K562 (cell line): ENCODE measurements around the gene SRGAP2B. TPM values are rescaled to one million over a fixed set of nuclear protein-coding genes. Genes with fewer than 3 reads are reported as not detected.
"Not testable (repeated sequence)": the region's sequence is repeated elsewhere in the genome, so short reads cannot be mapped to it uniquely, and the experiment has no call there.

Experiments
- ATAC-seq: fragments of 200-7000 bp; cut with Tn5 transposase; 3 replicates; pipeline ENCODE4 v1.9.1; 2020; ENCODE audit warnings: moderate library complexity
- BruUV-seq: library from RNA; stranded (reverse); fragments of 400-500 nt; replicated peaks from 2 replicates; lab custom pipeline; 2021; lab: Mats Ljungman, UMichigan
- CTCF ChIA-PET: fragments of 300-600 bp; formaldehyde crosslinking; extraction: SDS; loops from one replicate; lab custom pipeline; 2021; ENCODE audit warnings: low intra/inter-chr PET ratio; lab: Yijun Ruan, JAX
- POLR2A ChIA-PET: fragments of 300-600, 350-650 bp; sonication (Branson Sonifier 250); formaldehyde crosslinking; extraction: SDS; loops from one replicate; lab custom pipeline; 2021; ENCODE audit warnings: antibody characterized with exemption, inconsistent platforms; lab: Yijun Ruan, JAX
- DNase-seq, 4 experiments: peaks; one replicate each; pipeline versions ENCODE4 v3.0.0 to v3.0.0-alpha.2; 2011 to 2018; ENCODE audit warnings: low spot score in 3 of 4, mixed read lengths in 3 of 4; ENCODE audit errors: extremely low read depth in 1 of 4
- FAIRE-seq: peaks from 2 replicates; lab custom pipeline; 2011; peaks lifted over from hg19 to GRCh38; lab: Jason Lieb, UNC
- H2AFZ ChIP-seq: 2 replicates; pipeline ENCODE4 v1.6.0; 2011; ENCODE audit warnings: low read depth, low read length, control low read depth, inconsistent platforms
- H3K27ac ChIP-seq: fragments of 200-600 bp; 3 replicates; pipeline ENCODE4 v1.8.0; 2011; ENCODE audit warnings: low read depth, mild to moderate bottlenecking, control low read depth, inconsistent platforms, low read length, moderate library complexity, mixed read lengths; ENCODE audit errors: extremely low read depth
- H3K27me3 ChIP-seq, 2 experiments: fragments of 300-600 bp in 1 of 2; 2 replicates in 1 of 2; 3 replicates in 1 of 2; pipeline versions ENCODE4 v1.6.0 to v1.8.0; 2011; ENCODE audit warnings: inconsistent platforms in 2 of 2, low read length in 2 of 2, mild to moderate bottlenecking in 1 of 2, mixed read lengths in 1 of 2, moderate library complexity in 1 of 2; ENCODE audit not compliant: control insufficient read depth in 2 of 2, insufficient read depth in 2 of 2
- H3K36me3 ChIP-seq: fragments of 300-600 bp; 3 replicates; pipeline ENCODE4 v1.8.0; 2011; ENCODE audit warnings: mild to moderate bottlenecking, low read length, inconsistent platforms; ENCODE audit not compliant: control insufficient read depth, insufficient read depth
- H3K4me1 ChIP-seq, 2 experiments: fragments of 200-600 bp in 1 of 2; replicated peaks in 1 of 2; 2 replicates in 1 of 2; 3 replicates in 1 of 2; pipeline versions ENCODE4 v1.5.1 to v1.8.0; 2011; ENCODE audit warnings: inconsistent platforms in 2 of 2, low read length in 2 of 2, mild to moderate bottlenecking in 1 of 2, mixed read lengths in 1 of 2, moderate library complexity in 1 of 2; ENCODE audit not compliant: control insufficient read depth in 2 of 2, insufficient read depth in 2 of 2
- H3K4me2 ChIP-seq: 2 replicates; pipeline ENCODE4 v1.6.1; 2011; ENCODE audit warnings: low read length, control low read depth, inconsistent platforms, mixed read lengths; ENCODE audit not compliant: insufficient read depth
- H3K4me3 ChIP-seq: fragments of 200-600 bp; sonication (generic), shearing (Covaris generic); 2 replicates; pipeline ENCODE4 v1.5.1; 2016; ENCODE audit warnings: control low read depth, inconsistent platforms
- H3K79me2 ChIP-seq: fragments of 200-600 bp; 3 replicates; pipeline ENCODE4 v1.8.0; 2011; ENCODE audit warnings: low read length, inconsistent platforms; ENCODE audit not compliant: control insufficient read depth, insufficient read depth
- H3K9ac ChIP-seq, 2 experiments: 2 replicates each; pipeline versions ENCODE4 v1.6.0 to v1.6.1; 2011; ENCODE audit warnings: low read depth in 2 of 2, low read length in 2 of 2, control low read depth in 1 of 2, inconsistent platforms in 1 of 2, mild to moderate bottlenecking in 1 of 2, mixed read lengths in 1 of 2; ENCODE audit not compliant: insufficient read depth in 1 of 2
- H3K9me1 ChIP-seq: one replicate; pipeline ENCODE4 v1.6.0; 2011; ENCODE audit warnings: inconsistent platforms, mild to moderate bottlenecking, low read length, moderate library complexity; ENCODE audit not compliant: control insufficient read depth, insufficient read depth
- H3K9me3 ChIP-seq: replicated peaks from 2 replicates; pipeline ENCODE4 v1.5.1; 2011; ENCODE audit warnings: low read depth, low read length, inconsistent platforms; ENCODE audit not compliant: control insufficient read depth, insufficient read depth
- H4K20me1 ChIP-seq: replicated peaks from 2 replicates; pipeline ENCODE4 v1.6.1; 2011; ENCODE audit warnings: low read length, inconsistent platforms, mixed read lengths; ENCODE audit not compliant: control insufficient read depth, insufficient read depth
- SPI1 ChIP-seq: IDR thresholded peaks from 2 replicates; pipeline ENCODE4 v1.6.1; 2011; ENCODE audit warnings: low read depth, low read length, control low read depth, borderline replicate concordance
- WGBS: fragments of 100-300 bp; shearing (Covaris generic); methylation state at CpG from one replicate; pipeline ENCODE4 v1.1.6; 2016; ENCODE audit warnings: low coverage, mixed read lengths; ENCODE audit not compliant: insufficient coverage; ENCODE audit errors: missing lambda C conversion rate; 5-methylcytosine and 5-hydroxymethylcytosine counted together
- in situ Hi-C: fragments of 300-500 bp; cut with MboI; formaldehyde crosslinking; loops from 4 replicates; pipeline ENCODE4 v1.15.0; 2018; ENCODE audit warnings: inconsistent platforms, mixed read lengths
- intact Hi-C: fragments of 100-400 bp; cut with micrococcal nuclease; formaldehyde crosslinking; loops from 2 replicates; pipeline ENCODE4 v1.14.2; 2022
- polyA plus RNA-seq, 8 experiments: library from polyadenylated mRNA; depleted of rRNA in 4 of 8; stranded (reverse) in 5 of 8; unstranded in 3 of 8; fragments of >200 nt; fragmentation: Nextera tagmentation in 2 of 8; fragmentation: Illumina TruSeq in 1 of 8; extraction: Ambion mirVana in 2 of 8; extraction: Trizol in 1 of 8; gene quantifications; 2 replicates each; pipeline versions ENCODE4 v1.2.1 to v1.2.3, GENCODE V29; 2011 to 2014; ENCODE audit warnings: inconsistent platforms in 1 of 8, missing spikeins in 1 of 8
- total RNA-seq, 7 experiments: library from RNA; depleted of rRNA in 6 of 7; stranded (reverse); fragments of >200 nt in 6 of 7; fragmentation: Illumina TruSeq in 2 of 7; extraction: Trizol in 2 of 7; gene quantifications; 2 replicates each; pipeline versions ENCODE4 v1.2.1 to v1.2.3, GENCODE V29; 2011 to 2021; ENCODE audit warnings: low replicate concordance in 1 of 7

SRGAP2B gene
- total and polyA plus RNA-seq, 9 of the 15 experiments (the other 6 are each of a cell fraction or from before 2014, with no cell fraction given) = 2.5 to 17.6 (median 4.0) TPM

- FAIRE-seq, POLR2A ChIA-PET, H3K9me1 ChIP-seq, H3K4me1 ChIP-seq, H3K4me2 ChIP-seq, ATAC-seq, in situ Hi-C loops, H3K27me3 ChIP-seq, H3K36me3 ChIP-seq, H3K27ac ChIP-seq, H3K9me3 ChIP-seq, H3K9ac ChIP-seq, intact Hi-C loops, H4K20me1 ChIP-seq, H3K4me3 ChIP-seq, BruUV-seq, H2AFZ ChIP-seq, H3K79me2 ChIP-seq, DNase-seq, CTCF ChIA-PET: not testable (repeated sequence)
- 40% methylated on average over 1 of the region's 3 CpGs for WGBS
Measured at GRCh38 chr1:145080193-145080592, 14.9 kb downstream of the SRGAP2B start.

- intact Hi-C loops, H3K27me3 ChIP-seq, H3K9me3 ChIP-seq, FAIRE-seq, H2AFZ ChIP-seq, H3K4me2 ChIP-seq, H3K4me1 ChIP-seq, H3K36me3 ChIP-seq, H3K79me2 ChIP-seq, POLR2A ChIA-PET, in situ Hi-C loops, H4K20me1 ChIP-seq, BruUV-seq, CTCF ChIA-PET, H3K4me3 ChIP-seq, H3K27ac ChIP-seq, H3K9ac ChIP-seq, H3K9me1 ChIP-seq: not testable (repeated sequence)
- 4% methylated on average over 2 of the region's 2 CpGs for WGBS
- DNase-seq (peak in 1 of 4 experiments; percentile 6), ATAC-seq (peak; percentile 61; the same call in 2 of the 3 replicates)
- peak; percentile 65; the same call in 1 of the 2 replicates for TF ChIP-seq SPI1
Measured at GRCh38 chr1:145079737-145080136, 15.4 kb downstream of the SRGAP2B start.

GRCh38 chr1:145078787-145079370, 16.2 kb downstream of the SRGAP2B start:
- H3K27ac ChIP-seq, H3K36me3 ChIP-seq, DNase-seq, POLR2A ChIA-PET, H3K9ac ChIP-seq, H3K9me3 ChIP-seq, H3K4me3 ChIP-seq, ATAC-seq, CTCF ChIA-PET, H3K79me2 ChIP-seq, H3K4me1 ChIP-seq, H3K27me3 ChIP-seq, H4K20me1 ChIP-seq, H2AFZ ChIP-seq, H3K9me1 ChIP-seq, intact Hi-C loops, FAIRE-seq, in situ Hi-C loops, H3K4me2 ChIP-seq, BruUV-seq: not testable (repeated sequence)
- no CpG with 5 or more reads among the region's 5 CpGs for WGBS
